ENCODE results near the gene PCK2.
A peak's percentile ranks its signal among the peaks of the same experiment; 100 is the strongest.

The PCK2 gene

DNA sequence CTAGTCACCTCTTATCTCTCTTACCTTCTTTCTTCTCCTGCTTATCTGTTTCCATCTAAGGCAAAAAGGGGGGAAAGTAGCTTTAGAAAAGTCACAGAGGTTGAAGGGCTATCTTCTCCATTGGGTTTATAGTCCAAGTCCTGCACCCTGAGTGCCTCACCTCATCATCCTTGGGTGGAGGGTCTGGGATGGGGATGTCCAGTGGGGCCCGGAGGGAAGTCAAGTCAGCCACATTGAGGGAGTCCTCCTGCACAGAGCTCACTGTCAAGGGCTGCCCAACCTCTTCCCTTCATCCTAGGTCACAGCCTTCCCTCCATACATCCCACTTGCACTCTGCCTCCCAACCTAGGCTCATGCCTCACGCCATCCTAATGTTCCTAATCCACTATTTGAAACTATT, 51.1 kb downstream of the PCK2 start:
- no peak overlapping the region for H3K9ac ChIP-seq

DNA sequence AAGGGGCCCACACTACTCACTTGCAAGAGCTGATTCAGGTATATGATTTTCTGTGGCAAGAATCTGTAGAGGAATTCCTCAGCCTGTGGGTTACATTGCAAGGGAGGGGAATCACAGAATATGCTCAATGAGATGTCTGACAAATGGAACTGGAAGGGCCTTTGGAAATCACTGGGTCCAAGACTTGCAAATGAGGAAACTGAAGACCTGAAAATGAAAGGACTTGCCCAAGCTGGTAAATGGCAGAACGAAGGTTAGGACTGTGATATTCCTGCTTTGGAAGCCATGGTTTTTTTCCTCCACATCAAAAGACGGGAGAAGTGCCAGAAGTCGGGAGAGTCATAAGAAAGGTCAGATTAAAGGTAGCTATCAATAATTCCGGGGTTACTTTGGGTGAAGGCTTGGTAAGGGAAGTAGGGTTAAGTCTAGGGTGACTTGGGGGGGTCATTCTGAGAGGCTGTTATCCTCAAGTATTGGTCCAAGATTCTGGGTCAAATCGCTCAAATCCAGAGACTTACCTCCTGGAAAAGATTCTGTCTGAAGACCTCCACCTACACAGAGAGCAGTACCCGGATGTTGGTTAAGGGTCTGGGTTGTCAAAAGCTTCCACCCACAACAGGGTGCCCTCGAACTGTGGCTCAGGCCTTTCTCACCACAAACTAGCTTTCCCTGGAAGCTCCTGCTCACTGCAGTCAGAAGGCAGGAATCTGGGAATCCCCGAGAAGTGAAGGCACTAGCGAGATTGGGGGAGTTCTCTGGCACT, 51.8 kb downstream of the PCK2 start:
- TF ChIP-seq, protein P1, sequence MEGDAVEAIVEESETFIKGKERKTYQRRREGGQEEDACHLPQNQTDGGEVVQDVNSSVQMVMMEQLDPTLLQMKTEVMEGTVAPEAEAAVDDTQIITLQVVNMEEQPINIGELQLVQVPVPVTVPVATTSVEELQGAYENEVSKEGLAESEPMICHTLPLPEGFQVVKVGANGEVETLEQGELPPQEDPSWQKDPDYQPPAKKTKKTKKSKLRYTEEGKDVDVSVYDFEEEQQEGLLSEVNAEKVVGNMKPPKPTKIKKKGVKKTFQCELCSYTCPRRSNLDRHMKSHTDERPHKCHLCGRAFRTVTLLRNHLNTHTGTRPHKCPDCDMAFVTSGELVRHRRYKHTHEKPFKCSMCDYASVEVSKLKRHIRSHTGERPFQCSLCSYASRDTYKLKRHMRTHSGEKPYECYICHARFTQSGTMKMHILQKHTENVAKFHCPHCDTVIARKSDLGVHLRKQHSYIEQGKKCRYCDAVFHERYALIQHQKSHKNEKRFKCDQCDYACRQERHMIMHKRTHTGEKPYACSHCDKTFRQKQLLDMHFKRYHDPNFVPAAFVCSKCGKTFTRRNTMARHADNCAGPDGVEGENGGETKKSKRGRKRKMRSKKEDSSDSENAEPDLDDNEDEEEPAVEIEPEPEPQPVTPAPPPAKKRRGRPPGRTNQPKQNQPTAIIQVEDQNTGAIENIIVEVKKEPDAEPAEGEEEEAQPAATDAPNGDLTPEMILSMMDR (IDR thresholded peaks at IDR 0.05): no peak
- H3K36me3 ChIP-seq (ENCODE audit: control insufficient read depth, insufficient read depth, low read length): no peaks in the 10 kb centered on the region
- peak overlapping the region; percentile 72 for H3K4me3 ChIP-seq (ENCODE audit: low read depth, low read length)

More for the DNA sequence above, 51.1 kb downstream of the PCK2 start:
- TF ChIP-seq, protein P1 (IDR thresholded peaks at IDR 0.05): no peak
- peak overlapping the region; percentile 65 for H3K4me2 ChIP-seq (ENCODE audit: low read length)
- no peak overlapping the region for H2AFZ ChIP-seq
- H3K27ac ChIP-seq: peak overlapping the region; percentile 93
- H3K4me1 ChIP-seq: peaks cover 14% of the 10 kb centered on the region
- H3K9me3 ChIP-seq (ENCODE audit: control insufficient read depth, low read length): no peaks in the 10 kb centered on the region
- no peaks in the 10 kb centered on the region for H3K27me3 ChIP-seq (ENCODE audit: control insufficient read depth, insufficient read depth, low read length)
- H3K36me3 ChIP-seq (ENCODE audit: control insufficient read depth, insufficient read depth, low read length): no peaks in the 10 kb centered on the region
- H3K79me2 ChIP-seq: peaks cover 18% of the 10 kb centered on the region
- no peak overlapping the region for H3K4me3 ChIP-seq (ENCODE audit: low read depth, low read length)

GRCh38 chr14:24146453-24146977, 52.4 kb downstream of the PCK2 start, which contains the start of gene PSME2:
Gene PSME2 (minus strand): TSS chr14:24146610. CDS start chr14:24146581, 29 bp downstream.
- H3K4me1 ChIP-seq: peaks cover 14% of the 10 kb centered on the region
- no peaks in the 10 kb centered on the region for H3K27me3 ChIP-seq (ENCODE audit: control insufficient read depth, insufficient read depth, low read length)
- H3K9me3 ChIP-seq (ENCODE audit: control insufficient read depth, low read length): no peaks in the 10 kb centered on the region
- TF ChIP-seq, protein P1 (IDR thresholded peaks at IDR 0.05): no peak
- H3K9ac ChIP-seq: peak within 1 kb of the TSS; percentile 74
- H2AFZ ChIP-seq: peak within 1 kb of the TSS; percentile 96
- H3K79me2 ChIP-seq: peaks cover 21% of the 10 kb centered on the region
- H3K4me3 ChIP-seq (ENCODE audit: low read depth, low read length): peak within 1 kb of the TSS; percentile 72
- H3K27ac ChIP-seq: peak within 1 kb of the TSS; percentile 93
- peak within 1 kb of the TSS; percentile 89 for H3K4me2 ChIP-seq (ENCODE audit: low read length)
- H3K36me3 ChIP-seq (ENCODE audit: control insufficient read depth, insufficient read depth, low read length): no peaks in the 10 kb centered on the region

More for the DNA sequence above, 51.8 kb downstream of the PCK2 start:
- peaks cover 14% of the 10 kb centered on the region for H3K4me1 ChIP-seq
- H2AFZ ChIP-seq: peak overlapping the region; percentile 96
- no peaks in the 10 kb centered on the region for H3K9me3 ChIP-seq (ENCODE audit: control insufficient read depth, low read length)
- peak overlapping the region; percentile 93 for H3K27ac ChIP-seq
- peaks cover 18% of the 10 kb centered on the region for H3K79me2 ChIP-seq
- peak overlapping the region; percentile 65 for H3K4me2 ChIP-seq (ENCODE audit: low read length)
- no peaks in the 10 kb centered on the region for H3K27me3 ChIP-seq (ENCODE audit: control insufficient read depth, insufficient read depth, low read length)
- peak overlapping the region; percentile 30 for H3K9ac ChIP-seq

DNA sequence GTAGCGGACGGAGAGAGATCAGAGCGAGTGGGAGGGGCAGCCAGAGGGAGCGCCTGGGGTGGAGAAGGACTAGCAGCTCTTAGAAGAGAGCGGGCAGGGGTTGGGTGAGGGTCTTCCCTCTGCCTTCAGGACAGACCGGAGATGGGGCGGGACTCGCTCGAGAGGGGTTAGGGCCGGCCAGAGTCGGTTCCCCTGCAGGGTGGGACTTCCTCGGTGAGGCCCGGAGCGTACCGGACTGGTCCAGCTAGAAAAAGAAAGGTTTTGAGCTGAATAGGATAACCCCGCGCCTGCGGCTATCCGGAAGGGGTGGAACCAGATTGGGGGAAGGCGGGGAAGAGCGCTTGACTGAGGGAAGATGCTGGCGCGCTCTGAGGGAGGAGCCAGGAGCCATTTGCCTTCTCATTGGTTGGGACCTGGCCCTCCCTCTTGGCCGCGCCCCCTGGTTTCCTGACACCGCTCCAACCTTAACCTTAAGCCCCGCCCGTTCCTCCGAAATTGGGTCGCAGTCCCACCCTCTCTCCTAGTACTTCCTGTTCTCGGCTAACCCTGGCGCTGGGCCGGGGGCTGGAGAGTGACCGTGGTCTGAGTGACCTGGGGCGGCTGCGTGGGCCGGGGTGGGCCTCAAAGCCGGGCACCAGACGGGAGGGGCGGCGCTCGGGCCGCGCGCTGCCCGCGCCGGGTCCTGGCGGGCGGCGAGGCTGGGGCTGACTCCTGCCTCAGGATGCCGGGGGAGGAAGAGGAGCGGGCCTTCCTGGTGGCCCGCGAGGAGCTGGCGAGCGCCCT, 53.1 kb downstream of the PCK2 start, which contains the start of gene RNF31:
TSS of gene RNF31 (plus strand) at position 521 of the 783 bp plus-strand sequence. CDS start at position 722, 201 bp downstream.
- peak within 1 kb of the TSS; percentile 89 for H3K4me2 ChIP-seq (ENCODE audit: low read length)
- TF ChIP-seq, protein P1 (IDR thresholded peaks at IDR 0.05): no peak
- no peaks in the 10 kb centered on the region for H3K36me3 ChIP-seq (ENCODE audit: control insufficient read depth, insufficient read depth, low read length)
- H3K27ac ChIP-seq: peak within 1 kb of the TSS; percentile 93
- H2AFZ ChIP-seq: peak within 1 kb of the TSS; percentile 96
- H3K9me3 ChIP-seq (ENCODE audit: control insufficient read depth, low read length): no peaks in the 10 kb centered on the region
- H3K27me3 ChIP-seq (ENCODE audit: control insufficient read depth, insufficient read depth, low read length): no peaks in the 10 kb centered on the region
- H3K9ac ChIP-seq: peak within 1 kb of the TSS; percentile 74
- peak within 1 kb of the TSS; percentile 72 for H3K4me3 ChIP-seq (ENCODE audit: low read depth, low read length)
- H3K4me1 ChIP-seq: peaks cover 14% of the 10 kb centered on the region
- peaks cover 21% of the 10 kb centered on the region for H3K79me2 ChIP-seq

Data from parathyroid adenoma (tissue), 2 donors.